Calu3 (cell line): ENCODE results near the gene EFEMP1. TPM values are rescaled to one million over a fixed set of nuclear protein-coding genes. Genes with fewer than 3 reads are reported as not detected.

Source experiments
- BruUV-seq: library from RNA; stranded (reverse); fragments of 400-500 nt; replicated peaks from 2 replicates; lab custom pipeline; 2021; lab: Mats Ljungman, UMichigan
- CTCF ChIA-PET: fragments of 300-600 bp; sonication (Branson Sonifier 250); formaldehyde crosslinking; loops from one replicate; lab custom pipeline; 2022; ENCODE audit warnings: antibody characterized with exemption; lab: Charles Lee
- DNase-seq: peaks from one replicate; pipeline ENCODE4 v3.0.0; 2022
- H3K27ac Mint-ChIP-seq: one replicate; pipeline ENCODE4 v1.8.0; 2022; ENCODE audit warnings: mixed read lengths; ENCODE audit not compliant: unreplicated experiment
- H3K27me3 Mint-ChIP-seq: one replicate; pipeline ENCODE4 v1.8.0; 2022; ENCODE audit warnings: mixed read lengths; ENCODE audit not compliant: unreplicated experiment
- H3K36me3 Mint-ChIP-seq: one replicate; pipeline ENCODE4 v1.8.0; 2022; ENCODE audit warnings: mild to moderate bottlenecking, moderate library complexity, mixed read lengths; ENCODE audit not compliant: insufficient read depth, unreplicated experiment
- H3K4me1 Mint-ChIP-seq: one replicate; pipeline ENCODE4 v1.8.0; 2022; ENCODE audit warnings: mild to moderate bottlenecking, low read depth, mixed read lengths; ENCODE audit not compliant: unreplicated experiment
- H3K4me3 Mint-ChIP-seq: one replicate; pipeline ENCODE4 v1.8.0; 2022; ENCODE audit warnings: mild to moderate bottlenecking, low read depth, moderate library complexity, mixed read lengths; ENCODE audit not compliant: unreplicated experiment
- H3K9me3 Mint-ChIP-seq: one replicate; pipeline ENCODE4 v1.8.0; 2022; ENCODE audit warnings: low read depth, mixed read lengths; ENCODE audit not compliant: unreplicated experiment
- intact Hi-C: fragments of 100-400 bp; cut with micrococcal nuclease; formaldehyde crosslinking; loops from one replicate; pipeline ENCODE4 v1.10.0; 2022; ENCODE audit not compliant: unreplicated experiment
- total RNA-seq: library from RNA; stranded (reverse); gene quantifications from 2 replicates; pipeline ENCODE4 v1.2.3, GENCODE V29; 2022
- TF ChIP-seq, protein P1 (sequence below): fragments of 200-600 bp; IDR thresholded peaks from one replicate; pipeline ENCODE4 v1.8.0; 2022; ENCODE audit warnings: antibody characterized with exemption; ENCODE audit not compliant: unreplicated experiment

Gene EFEMP1
- total RNA-seq, 1 experiment from 2014 or later: 51.5 TPM

DNA sequence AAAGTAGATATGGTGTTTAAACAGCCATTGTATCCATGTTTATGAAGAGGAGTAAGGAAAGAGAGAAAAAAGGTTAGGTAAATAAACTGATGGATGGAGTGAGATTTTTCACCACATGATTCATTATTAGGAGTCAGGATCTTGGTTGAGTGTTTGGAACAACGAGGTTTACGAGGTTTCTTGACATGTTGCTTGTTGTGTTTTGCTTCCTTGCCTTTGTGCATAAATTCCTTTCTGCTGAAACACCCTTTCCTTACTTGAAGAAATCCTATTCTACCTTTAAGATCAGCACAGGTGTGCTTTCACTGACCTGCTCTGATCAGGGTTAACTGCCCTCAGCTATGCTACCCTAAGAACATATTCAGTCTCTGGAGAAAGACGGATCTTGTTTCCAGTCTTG, 66.6 kb downstream of the EFEMP1 start:
- Mint-ChIP-seq H3K4me1 (peaks cover 12% of the 10 kb centered on the region), H3K27me3 (no peaks in the 10 kb centered on the region), H3K9me3 (no peaks in the 10 kb centered on the region), H3K27ac (no peak overlapping the region), H3K4me3 (no peak overlapping the region), H3K36me3 (no peaks in the 10 kb centered on the region)
- TF ChIP-seq, protein P1, sequence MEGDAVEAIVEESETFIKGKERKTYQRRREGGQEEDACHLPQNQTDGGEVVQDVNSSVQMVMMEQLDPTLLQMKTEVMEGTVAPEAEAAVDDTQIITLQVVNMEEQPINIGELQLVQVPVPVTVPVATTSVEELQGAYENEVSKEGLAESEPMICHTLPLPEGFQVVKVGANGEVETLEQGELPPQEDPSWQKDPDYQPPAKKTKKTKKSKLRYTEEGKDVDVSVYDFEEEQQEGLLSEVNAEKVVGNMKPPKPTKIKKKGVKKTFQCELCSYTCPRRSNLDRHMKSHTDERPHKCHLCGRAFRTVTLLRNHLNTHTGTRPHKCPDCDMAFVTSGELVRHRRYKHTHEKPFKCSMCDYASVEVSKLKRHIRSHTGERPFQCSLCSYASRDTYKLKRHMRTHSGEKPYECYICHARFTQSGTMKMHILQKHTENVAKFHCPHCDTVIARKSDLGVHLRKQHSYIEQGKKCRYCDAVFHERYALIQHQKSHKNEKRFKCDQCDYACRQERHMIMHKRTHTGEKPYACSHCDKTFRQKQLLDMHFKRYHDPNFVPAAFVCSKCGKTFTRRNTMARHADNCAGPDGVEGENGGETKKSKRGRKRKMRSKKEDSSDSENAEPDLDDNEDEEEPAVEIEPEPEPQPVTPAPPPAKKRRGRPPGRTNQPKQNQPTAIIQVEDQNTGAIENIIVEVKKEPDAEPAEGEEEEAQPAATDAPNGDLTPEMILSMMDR: no peak
- CTCF ChIA-PET: interaction anchor here (1.4 kb wide), 1 partner anchor 9 kb away, joined by 5 read pairs; no protein-coding TSS in a partner anchor
- DNase-seq: no peak
- intact Hi-C loops: no loop called here
- no TSS peak for BruUV-seq

DNA sequence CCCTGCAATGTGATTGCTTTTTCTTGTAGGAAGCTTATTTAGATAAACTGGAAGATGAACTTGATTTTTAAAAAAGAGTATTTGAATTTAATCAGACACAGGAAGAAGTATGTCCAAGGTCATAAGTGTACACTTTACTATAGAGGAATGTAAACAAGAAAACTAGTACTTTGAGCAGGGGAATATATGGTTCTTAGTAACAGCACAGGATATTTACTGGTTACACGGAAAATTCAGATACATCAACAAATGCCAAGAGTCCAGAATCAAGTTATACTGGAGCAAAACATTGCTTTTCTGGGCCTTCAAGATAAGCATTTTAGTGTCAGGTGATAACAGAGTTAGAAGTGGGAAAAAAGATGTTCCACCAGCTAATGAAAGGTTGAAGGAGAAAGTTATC, 75.5 kb downstream of the EFEMP1 start:
- H3K27me3 Mint-ChIP-seq: no peaks in the 10 kb centered on the region
- H3K27ac Mint-ChIP-seq: no peak overlapping the region
- intact Hi-C loops: no loop called here
- CTCF ChIA-PET: interaction anchor here (0.7 to 1.3 kb wide), 2 partner anchors 9 to 1662 kb away, joined by 3 to 5 read pairs; no protein-coding TSS in a partner anchor
- H3K36me3 Mint-ChIP-seq: no peaks in the 10 kb centered on the region
- DNase-seq: no peak
- TF ChIP-seq, protein P1: no peak
- H3K9me3 Mint-ChIP-seq: no peaks in the 10 kb centered on the region
- no peak overlapping the region for H3K4me3 Mint-ChIP-seq
- no TSS peak for BruUV-seq
- peaks cover 9% of the 10 kb centered on the region for H3K4me1 Mint-ChIP-seq

DNA sequence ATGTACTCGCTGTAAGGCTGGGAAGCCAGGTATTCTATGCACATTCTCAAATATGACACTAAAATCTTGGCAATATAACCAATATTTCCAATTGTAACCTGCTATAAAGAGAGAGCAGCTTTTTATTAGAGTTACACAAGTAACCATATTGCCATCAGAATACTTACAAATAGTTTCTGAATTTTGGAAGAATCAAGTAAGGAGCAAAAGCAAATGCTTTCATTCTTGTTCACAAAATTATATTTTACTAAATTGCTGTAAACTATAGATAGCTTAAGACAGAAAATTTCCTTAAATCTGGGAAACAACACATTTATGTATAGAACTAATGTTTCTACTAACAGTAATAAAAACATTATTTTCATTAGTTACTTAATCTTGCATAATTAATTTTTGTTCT, 77.2 kb downstream of the EFEMP1 start:
- Mint-ChIP-seq H3K36me3 (no peaks in the 10 kb centered on the region), H3K4me3 (no peak overlapping the region), H3K9me3 (no peaks in the 10 kb centered on the region), H3K27ac (no peak overlapping the region), H3K4me1 (peaks cover 9% of the 10 kb centered on the region), H3K27me3 (no peaks in the 10 kb centered on the region)
- TF ChIP-seq, protein P1: no peak
- intact Hi-C loops: no loop called here
- CTCF ChIA-PET: no interaction called here
- DNase-seq: no peak
- BruUV-seq: no TSS peak

DNA sequence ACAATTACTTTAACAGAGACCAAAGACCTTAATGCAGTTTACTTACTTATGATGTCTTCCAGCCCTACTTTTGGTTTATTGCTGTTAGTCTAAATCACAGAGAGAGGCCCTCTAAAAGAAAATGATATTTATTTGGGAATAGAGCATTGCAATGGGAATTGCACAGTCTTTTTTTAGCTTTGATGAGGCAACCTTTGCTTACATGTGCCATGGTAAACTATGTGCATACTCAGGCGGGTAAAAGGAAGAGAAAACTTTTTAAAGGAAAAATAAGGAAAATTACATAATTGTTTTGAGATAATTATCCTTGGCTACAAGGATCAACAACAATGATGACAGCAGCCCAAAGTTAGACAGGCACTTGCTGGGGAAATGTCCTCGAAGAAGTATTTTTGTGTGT, 78.6 kb downstream of the EFEMP1 start:
- BruUV-seq: no TSS peak
- H3K4me1 Mint-ChIP-seq: peaks cover 9% of the 10 kb centered on the region
- no peak for DNase-seq
- no peak overlapping the region for H3K27ac Mint-ChIP-seq
- no peaks in the 10 kb centered on the region for H3K36me3 Mint-ChIP-seq
- H3K9me3 Mint-ChIP-seq: no peaks in the 10 kb centered on the region
- TF ChIP-seq, protein P1: no peak
- no peaks in the 10 kb centered on the region for H3K27me3 Mint-ChIP-seq
- intact Hi-C loops: no loop called here
- H3K4me3 Mint-ChIP-seq: no peak overlapping the region
- CTCF ChIA-PET: no interaction called here
